Measurements from ENCODE around the gene PTPN1. TPM values are rescaled to one million over a fixed set of nuclear protein-coding genes. Genes with fewer than 3 reads are reported as not detected.

The PTPN1 gene
- polyA plus RNA-seq, 1 experiment = 16.2 TPM

- CTCF ChIA-PET = interaction anchor here (0.5 to 1.4 kb wide), 5 partner anchors 9 to 984 kb away, joined by 3 to 8 read pairs (median 4); no protein-coding TSS in a partner anchor
- TF ChIP-seq CTCF (IDR thresholded peaks at IDR 0.05; ENCODE audit: insufficient read depth, low read depth, low read length) = no peak
Observed at GRCh38 chr20:50520222-50520880, 10.2 kb downstream of the PTPN1 start.

GRCh38 chr20:50521221-50522052, 11.3 kb downstream of the PTPN1 start:
- CTCF ChIA-PET = interaction anchor here (0.5 to 1.2 kb wide), 3 partner anchors 19 to 408 kb away, joined by 3 read pairs; no protein-coding TSS in a partner anchor
- POLR2A ChIA-PET = no interaction called here
- TF ChIP-seq CTCF (IDR thresholded peaks at IDR 0.05; ENCODE audit: insufficient read depth, low read depth, low read length) = no peak
- Histone ChIP-seq H3K4me3 (ENCODE audit: low read depth, low read length) (no peak overlapping the region), H3K36me3 (ENCODE audit: control insufficient read depth, insufficient read depth, low read length) (no peaks in the 10 kb centered on the region; the same call in 1 of the 2 replicates), H3K27me3 (ENCODE audit: control insufficient read depth, insufficient read depth, low read length) (no peaks in the 10 kb centered on the region)
- DNase-seq (ENCODE audit: low read depth) = no peak

More at GRCh38 chr20:50520222-50520880, 10.2 kb downstream of the PTPN1 start:
- POLR2A ChIA-PET = no interaction called here
- no peaks in the 10 kb centered on the region for H3K36me3 ChIP-seq (ENCODE audit: control insufficient read depth, insufficient read depth, low read length)
- no peak overlapping the region for H3K4me3 ChIP-seq (ENCODE audit: low read depth, low read length)
- DNase-seq (ENCODE audit: low read depth) = no peak
- H3K27me3 ChIP-seq (ENCODE audit: control insufficient read depth, insufficient read depth, low read length) = no peaks in the 10 kb centered on the region

- no peaks in the 10 kb centered on the region for H3K27me3 ChIP-seq (ENCODE audit: control insufficient read depth, insufficient read depth, low read length)
- ChIA-PET CTCF (interaction anchor here (1.0 to 1.2 kb wide), 2 partner anchors 20 to 27 kb away, joined by 3 read pairs; no protein-coding TSS in a partner anchor), POLR2A (no interaction called here)
- TF ChIP-seq CTCF (IDR thresholded peaks at IDR 0.05; ENCODE audit: insufficient read depth, low read depth, low read length) = no peak
- no peak overlapping the region for H3K4me3 ChIP-seq (ENCODE audit: low read depth, low read length)
- DNase-seq (ENCODE audit: low read depth) = no peak
- H3K36me3 ChIP-seq (ENCODE audit: control insufficient read depth, insufficient read depth, low read length) = no peaks in the 10 kb centered on the region; the same call in 1 of the 2 replicates
Observed at GRCh38 chr20:50522053-50522674, 12.0 kb downstream of the PTPN1 start.

GRCh38 chr20:50523552-50524167, 13.5 kb downstream of the PTPN1 start:
- TF ChIP-seq CTCF (IDR thresholded peaks at IDR 0.05; ENCODE audit: insufficient read depth, low read depth, low read length) = no peak
- DNase-seq (ENCODE audit: low read depth) = no peak
- Histone ChIP-seq H3K36me3 (ENCODE audit: control insufficient read depth, insufficient read depth, low read length) (no peaks in the 10 kb centered on the region; the same call in 1 of the 2 replicates), H3K27me3 (ENCODE audit: control insufficient read depth, insufficient read depth, low read length) (no peaks in the 10 kb centered on the region), H3K4me3 (ENCODE audit: low read depth, low read length) (no peak overlapping the region)
- ChIA-PET POLR2A (interaction anchor here (0.6 kb wide), 1 partner anchor 13 kb away, joined by 3 read pairs; no protein-coding TSS in a partner anchor), CTCF (interaction anchor here (1.0 to 1.4 kb wide), 2 partner anchors 9 to 41 kb away, joined by 3 to 6 read pairs; no protein-coding TSS in a partner anchor)
